KOPT-K1 (cell line): ENCODE data around the gene RNF181.
A peak's percentile ranks its signal among the peaks of the same experiment; 100 is the strongest.
"Not testable (repeated sequence)": the region's sequence is repeated elsewhere in the genome, so short reads cannot be mapped to it uniquely, and the experiment has no call there.

Experiments used
- H3K27ac ChIP-seq: fragments of 200-600 bp; sonication (generic); 2 replicates; pipeline ENCODE4 v1.5.1; 2016; ENCODE audit warnings: antibody characterized with exemption, mild to moderate bottlenecking, low read depth, low read length; ENCODE audit not compliant: poor library complexity, severe bottlenecking
- H3K36me3 ChIP-seq: fragments of 200-600 bp; sonication (generic); 2 replicates; pipeline ENCODE4 v1.5.1; 2017; ENCODE audit warnings: antibody characterized with exemption, mild to moderate bottlenecking, low read length, moderate library complexity; ENCODE audit not compliant: insufficient read depth
- H3K9me3 ChIP-seq: fragments of 200-600 bp; sonication (generic); 2 replicates; pipeline ENCODE4 v1.5.1; 2017; ENCODE audit warnings: antibody characterized with exemption, low read length, mild to moderate bottlenecking; ENCODE audit not compliant: insufficient read depth, poor library complexity, severe bottlenecking

Gene RNF181

DNA sequence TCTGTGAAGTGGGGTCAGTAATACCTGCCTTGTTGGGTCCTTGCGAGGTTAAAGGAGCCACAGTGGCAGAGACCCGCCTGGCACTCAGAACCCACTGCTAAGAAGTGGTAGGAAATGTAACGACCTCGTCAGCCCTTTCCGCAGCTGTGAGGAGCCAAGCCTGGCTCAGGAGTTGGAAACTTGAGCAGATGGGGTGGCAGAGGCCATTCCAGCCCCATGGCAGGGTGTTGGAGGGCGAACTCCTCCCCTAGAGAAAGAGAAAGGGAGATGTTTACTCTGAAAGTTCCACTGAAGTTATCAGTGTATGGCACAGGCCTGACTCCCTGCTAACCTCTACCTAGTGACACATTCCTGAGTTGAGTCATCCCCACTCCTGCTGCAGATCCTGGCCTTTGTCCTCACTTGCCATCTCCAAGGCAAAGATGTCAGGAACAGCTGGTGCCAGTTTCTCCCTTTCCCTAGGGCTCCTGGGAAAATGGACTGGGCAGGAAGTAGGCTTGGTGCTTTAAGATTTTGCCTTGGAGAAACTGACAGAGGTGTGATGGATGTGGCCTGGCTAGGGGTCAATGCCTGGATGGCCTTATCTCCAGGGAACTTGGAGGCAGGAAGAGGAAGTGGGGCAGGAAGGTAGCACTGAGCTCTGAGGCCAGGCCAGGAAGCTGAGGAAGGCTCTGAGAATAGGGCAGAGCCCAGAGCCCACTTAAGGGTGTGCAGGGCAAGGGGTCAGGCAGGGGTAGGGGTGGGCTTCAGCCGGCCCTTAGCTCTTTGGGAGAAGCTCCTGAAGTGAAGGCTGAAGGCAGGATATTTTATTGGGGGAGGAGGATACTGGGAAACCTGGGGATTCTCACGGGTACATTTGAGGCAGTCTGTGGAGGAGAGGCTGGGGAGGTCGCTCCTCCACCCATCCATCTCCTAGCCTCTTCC, 10.4 kb upstream of the RNF181 start:
- H3K9me3 ChIP-seq, result no peaks in the 10 kb centered on the region
- H3K27ac ChIP-seq, result peak overlapping the region; percentile 78
- H3K36me3 ChIP-seq, result no peaks in the 10 kb centered on the region

GRCh38 chr2:85585781-85586105, 9.8 kb upstream of the RNF181 start:
- H3K9me3 ChIP-seq, result no peaks in the 10 kb centered on the region
- H3K27ac ChIP-seq, result peak overlapping the region; percentile 78
- H3K36me3 ChIP-seq, result no peaks in the 10 kb centered on the region

GRCh38 chr2:85588236-85588635, 7.3 kb upstream of the RNF181 start:
- Histone ChIP-seq H3K36me3 (no peaks in the 10 kb centered on the region), H3K9me3 (no peaks in the 10 kb centered on the region), H3K27ac (peak overlapping the region; percentile 68)

- H3K27ac ChIP-seq, result peak overlapping the region; percentile 68
Measured at GRCh38 chr2:85588645-85589044, 6.9 kb upstream of the RNF181 start.

GRCh38 chr2:85589181-85589580, 6.4 kb upstream of the RNF181 start:
- Histone ChIP-seq H3K36me3 (no peaks in the 10 kb centered on the region), H3K27ac (peak overlapping the region; percentile 68), H3K9me3 (no peaks in the 10 kb centered on the region)

More at GRCh38 chr2:85588645-85589044, 6.9 kb upstream of the RNF181 start:
- Histone ChIP-seq H3K36me3 (no peaks in the 10 kb centered on the region), H3K9me3 (no peaks in the 10 kb centered on the region)

DNA sequence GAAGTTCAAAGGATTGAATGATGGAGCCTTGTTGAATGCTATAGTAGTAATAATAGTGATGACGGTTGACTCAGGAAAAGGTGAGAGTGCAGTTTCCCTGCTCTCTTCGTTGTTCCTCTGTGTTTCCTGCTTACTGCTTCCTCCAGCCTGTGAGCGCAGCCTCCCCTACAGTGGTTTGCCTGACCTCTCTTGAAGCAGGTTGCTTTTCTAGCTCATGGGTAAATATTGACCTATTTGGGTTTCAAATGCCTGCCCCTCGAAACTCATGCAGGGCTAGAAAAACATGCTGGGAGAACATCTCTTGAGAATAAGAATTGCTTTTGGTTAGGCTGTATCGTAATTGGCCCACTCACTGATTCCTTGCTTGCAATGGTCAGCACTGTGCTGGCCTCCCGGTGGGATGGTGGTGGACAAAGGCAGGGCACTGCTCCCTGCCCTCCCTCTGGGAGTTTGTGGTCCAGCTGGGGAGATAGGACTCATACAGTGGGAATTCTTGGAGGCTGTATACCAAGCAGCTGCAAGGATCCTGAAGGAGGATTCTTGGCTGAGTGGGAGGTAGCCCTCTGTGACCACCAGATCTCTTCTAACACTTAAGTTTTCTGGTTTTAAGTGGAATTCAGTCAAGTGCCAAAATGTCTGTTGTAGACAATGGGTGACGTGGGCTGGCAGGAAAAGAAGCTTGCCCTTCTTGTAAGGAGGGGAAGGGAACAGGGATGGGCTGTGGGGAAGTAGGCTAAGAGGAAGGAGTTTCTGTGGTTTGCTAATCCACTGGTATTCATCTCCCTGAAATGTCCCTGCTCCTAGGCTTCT, 5.4 kb upstream of the RNF181 start:
- H3K27ac ChIP-seq, result peak overlapping the region; percentile 6
- no peaks in the 10 kb centered on the region for H3K36me3 ChIP-seq
- H3K9me3 ChIP-seq, result no peaks in the 10 kb centered on the region

- Histone ChIP-seq H3K36me3 (no peaks in the 10 kb centered on the region), H3K9me3 (no peaks in the 10 kb centered on the region), H3K27ac (no peak overlapping the region)
Measured at GRCh38 chr2:85590950-85591349, 4.6 kb upstream of the RNF181 start.

- no peaks in the 10 kb centered on the region for H3K9me3 ChIP-seq
- no peak overlapping the region for H3K27ac ChIP-seq
- H3K36me3 ChIP-seq, result 0 out of 2 replicates have a peak, but pooled peaks cover under 1% of the 10 kb centered on the region
Measured at GRCh38 chr2:85591563-85591962, 4.0 kb upstream of the RNF181 start.

GRCh38 chr2:85592299-85592698, 3.2 kb upstream of the RNF181 start:
- H3K36me3 ChIP-seq, H3K27ac ChIP-seq, H3K9me3 ChIP-seq: not testable (repeated sequence)

DNA sequence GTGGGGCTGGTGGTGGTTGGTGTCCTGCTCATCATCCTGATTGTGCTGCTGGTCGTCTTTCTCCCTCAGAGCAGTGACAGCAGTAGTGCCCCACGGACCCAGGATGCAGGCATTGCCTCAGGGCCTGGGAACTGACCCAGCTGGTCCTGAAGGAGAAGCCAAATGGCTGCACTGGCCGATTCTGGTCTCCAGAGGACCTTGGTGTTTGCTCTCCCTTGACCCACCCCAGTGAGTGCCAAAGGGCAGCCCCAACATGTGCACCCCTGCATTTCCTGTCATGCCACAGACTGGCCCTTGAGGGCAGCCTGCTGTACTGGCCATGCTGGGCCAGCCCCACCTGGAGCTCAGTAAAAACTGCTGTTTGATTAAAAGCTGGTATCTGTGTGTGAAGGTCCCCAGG, 2.5 kb upstream of the RNF181 start:
- no peak overlapping the region for H3K27ac ChIP-seq
- H3K9me3 ChIP-seq, result no peaks in the 10 kb centered on the region
- peaks cover 12% of the 10 kb centered on the region for H3K36me3 ChIP-seq

- peak overlapping the region; percentile 76 for H3K27ac ChIP-seq
- peaks cover 23% of the 10 kb centered on the region for H3K36me3 ChIP-seq
- H3K9me3 ChIP-seq, result no peaks in the 10 kb centered on the region
Measured at GRCh38 chr2:85594715-85595300, 737 bp upstream of the RNF181 start.

- Histone ChIP-seq H3K36me3 (peaks cover 23% of the 10 kb centered on the region), H3K9me3 (no peaks in the 10 kb centered on the region), H3K27ac (peak overlapping the region; percentile 76)
Measured at GRCh38 chr2:85596026-85596333, 435 bp downstream of the RNF181 start.

DNA sequence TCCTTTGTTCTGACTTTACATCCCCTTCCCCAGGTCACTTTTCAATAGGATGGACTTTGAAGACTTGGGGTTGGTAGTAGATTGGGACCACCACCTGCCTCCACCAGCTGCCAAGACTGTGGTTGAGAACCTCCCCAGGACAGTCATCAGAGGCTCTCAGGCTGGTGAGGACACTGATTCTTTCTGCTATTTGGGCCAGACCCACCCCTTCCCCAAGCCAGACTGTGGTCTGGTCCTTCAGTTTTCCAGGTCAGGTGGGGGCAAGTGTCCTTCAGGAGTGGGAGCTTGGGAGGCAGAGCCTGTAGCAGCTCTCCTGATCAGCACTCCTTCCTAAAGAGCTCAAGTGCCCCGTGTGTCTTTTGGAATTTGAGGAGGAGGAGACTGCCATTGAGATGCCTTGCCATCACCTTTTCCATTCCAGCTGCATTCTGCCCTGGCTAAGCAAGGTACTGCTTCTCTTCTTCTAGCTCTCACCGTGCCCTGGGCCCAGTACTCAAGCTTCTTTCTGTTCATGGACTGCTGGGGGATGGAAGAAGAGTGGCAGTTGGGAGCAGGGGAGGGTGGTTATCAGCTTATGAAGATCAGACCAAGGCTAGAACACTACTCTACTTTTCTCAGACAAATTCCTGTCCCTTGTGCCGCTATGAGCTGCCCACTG, 1.1 kb downstream of the RNF181 start:
- Histone ChIP-seq H3K9me3 (no peaks in the 10 kb centered on the region), H3K27ac (peak overlapping the region; percentile 76), H3K36me3 (peaks cover 23% of the 10 kb centered on the region)

- Histone ChIP-seq H3K9me3 (no peaks in the 10 kb centered on the region), H3K27ac (no peak overlapping the region), H3K36me3 (peaks cover 23% of the 10 kb centered on the region)
Measured at GRCh38 chr2:85597241-85597640, 1.7 kb downstream of the RNF181 start.
